IMR-90 (cell line): ENCODE measurements around the gene MAZ. TPM values are rescaled to one million over a fixed set of nuclear protein-coding genes. Genes with fewer than 3 reads are reported as not detected.

Source experiments
- ATAC-seq: fragments of 200-7000 bp; cut with Tn5 transposase; 2 replicates; pipeline ENCODE4 v1.9.1; 2020; ENCODE audit warnings: low read depth, mild to moderate bottlenecking, moderate library complexity
- BruUV-seq: library from RNA; stranded (reverse); fragments of 400-500 nt; replicated peaks from 2 replicates; lab custom pipeline; 2021; lab: Mats Ljungman, UMichigan
- CTCF ChIA-PET: fragments of 300-600 bp; formaldehyde crosslinking; extraction: SDS; loops from one replicate; lab custom pipeline; 2021; ENCODE audit warnings: antibody characterized with exemption; lab: Yijun Ruan, JAX
- POLR2A ChIA-PET: fragments of 300-600 bp; sonication (Branson Sonifier 250); formaldehyde crosslinking; loops from one replicate; lab custom pipeline; 2022; ENCODE audit warnings: antibody characterized with exemption; ENCODE audit not compliant: unreplicated experiment; lab: Charles Lee
- DNase-seq: peaks from one replicate; pipeline ENCODE4 v3.0.0; 2013
- H2AFZ ChIP-seq: replicated peaks from 2 replicates; pipeline ENCODE3; 2013; ENCODE audit warnings: low read length, mild to moderate bottlenecking; ENCODE audit not compliant: poor library complexity
- H2AK5ac ChIP-seq: 2 replicates; pipeline ENCODE4 v1.6.1; 2013; ENCODE audit warnings: low read depth, low read length, inconsistent platforms
- H2AK9ac ChIP-seq: replicated peaks from 2 replicates; pipeline ENCODE3; 2013; ENCODE audit warnings: mild to moderate bottlenecking, low read depth, low read length, moderate library complexity; ENCODE audit not compliant: poor library complexity
- H2BK120ac ChIP-seq: 2 replicates; pipeline ENCODE4 v1.6.1; 2013; ENCODE audit warnings: low read depth, low read length, inconsistent platforms
- H2BK15ac ChIP-seq: 3 replicates; pipeline ENCODE4 v1.6.1; 2013; ENCODE audit warnings: low read depth, low read length, inconsistent platforms
- H2BK20ac ChIP-seq: 2 replicates; pipeline ENCODE4 v1.6.1; 2013; ENCODE audit warnings: low read depth, mild to moderate bottlenecking, inconsistent platforms, low read length, moderate library complexity
- H2BK5ac ChIP-seq: 2 replicates; pipeline ENCODE4 v1.6.1; 2013; ENCODE audit warnings: mild to moderate bottlenecking, low read depth, low read length, inconsistent platforms; ENCODE audit not compliant: poor library complexity, severe bottlenecking
- H3K14ac ChIP-seq: replicated peaks from 2 replicates; pipeline ENCODE4 v1.6.1; 2013; ENCODE audit warnings: low read depth, low read length, inconsistent platforms
- H3K18ac ChIP-seq: 2 replicates; pipeline ENCODE4 v1.6.1; 2013; ENCODE audit warnings: low read depth, low read length, control low read depth
- H3K23ac ChIP-seq: 2 replicates; pipeline ENCODE4 v1.6.1; 2013; ENCODE audit warnings: low read depth, low read length, inconsistent platforms
- H3K27ac ChIP-seq: 2 replicates; pipeline ENCODE4 v1.5.1; 2013; ENCODE audit warnings: mild to moderate bottlenecking, control low read depth, low read length; ENCODE audit not compliant: insufficient read depth
- H3K27me3 ChIP-seq: 2 replicates; pipeline ENCODE4 v1.6.1; 2013; ENCODE audit warnings: low read length; ENCODE audit not compliant: control insufficient read depth, insufficient read depth
- H3K36me3 ChIP-seq: 2 replicates; pipeline ENCODE4 v1.6.1; 2013; ENCODE audit warnings: low read length, mixed read lengths; ENCODE audit not compliant: control insufficient read depth, insufficient read depth
- H3K4ac ChIP-seq: 2 replicates; pipeline ENCODE4 v1.6.1; 2013; ENCODE audit warnings: low read depth, low read length, inconsistent platforms
- H3K4me1 ChIP-seq: 2 replicates; pipeline ENCODE4 v1.6.1; 2013; ENCODE audit warnings: low read length, mixed read lengths; ENCODE audit not compliant: control insufficient read depth, insufficient read depth
- H3K4me2 ChIP-seq: 2 replicates; pipeline ENCODE4 v1.6.1; 2013; ENCODE audit warnings: low read depth, mild to moderate bottlenecking, control low read depth, low read length, moderate library complexity
- H3K4me3 ChIP-seq: 2 replicates; pipeline ENCODE4 v1.5.1; 2013; ENCODE audit warnings: low read depth, mild to moderate bottlenecking, control low read depth, low read length, moderate library complexity; ENCODE audit not compliant: insufficient read depth
- H3K56ac ChIP-seq: 2 replicates; pipeline ENCODE4 v1.6.1; 2013; ENCODE audit warnings: low read length, inconsistent platforms; ENCODE audit not compliant: insufficient read depth; ENCODE audit errors: extremely low read depth
- H3K79me1 ChIP-seq, 2 experiments: 2 replicates each; pipeline ENCODE4 v1.6.1; 2013; ENCODE audit warnings: low read length in 2 of 2, inconsistent platforms in 1 of 2, low read depth in 1 of 2
- H3K9ac ChIP-seq: 2 replicates; pipeline ENCODE4 v1.6.1; 2013; ENCODE audit warnings: low read depth, low read length, control low read depth
- H3K9me1 ChIP-seq: 2 replicates; pipeline ENCODE4 v1.6.1; 2013; ENCODE audit warnings: low read length, inconsistent platforms; ENCODE audit not compliant: insufficient read depth
- H3K9me3 ChIP-seq: 2 replicates; pipeline ENCODE4 v1.6.1; 2013; ENCODE audit warnings: low read length; ENCODE audit not compliant: control insufficient read depth, insufficient read depth
- H4K20me1 ChIP-seq: 2 replicates; pipeline ENCODE4 v1.6.1; 2013; ENCODE audit warnings: low read length, inconsistent platforms; ENCODE audit not compliant: insufficient read depth
- H4K5ac ChIP-seq: 2 replicates; pipeline ENCODE4 v1.6.1; 2013; ENCODE audit warnings: mild to moderate bottlenecking, low read depth, low read length, control low read depth
- H4K8ac ChIP-seq, 2 experiments: 2 replicates each; pipeline ENCODE4 v1.6.1; 2013; ENCODE audit warnings: low read depth in 2 of 2, low read length in 2 of 2, control low read depth in 1 of 2, inconsistent platforms in 1 of 2
- H4K91ac ChIP-seq: 2 replicates; pipeline ENCODE4 v1.6.1; 2013; ENCODE audit warnings: low read depth, low read length, inconsistent platforms; ENCODE audit not compliant: insufficient read depth
- NFE2L2 ChIP-seq: fragments of 150-350 bp; IDR thresholded peaks from 2 replicates; pipeline ENCODE4 v1.6.1; 2016; ENCODE audit warnings: low read depth, mild to moderate bottlenecking, low read length
- RFX5 ChIP-seq: IDR thresholded peaks from 2 replicates; pipeline ENCODE4 v1.8.0; 2012; ENCODE audit warnings: low read depth, mild to moderate bottlenecking, low read length, moderate library complexity
- WGBS, 2 experiments: methylation state at CpG; one replicate each; pipeline versions ENCODE4 v1.1.5 to v1.1.7; 2013; ENCODE audit warnings: missing lambda C conversion rate in 2 of 2; ENCODE audit not compliant: insufficient read length in 1 of 2; ENCODE audit errors: extremely low coverage in 2 of 2; 5-methylcytosine and 5-hydroxymethylcytosine counted together
- dilution Hi-C: fragments of 300-500 bp; cut with HindIII; formaldehyde crosslinking; loops from one replicate; pipeline ENCODE4 v1.14.3; 2018; ENCODE audit warnings: low sequenced_read_pairs; ENCODE audit not compliant: unreplicated experiment
- in situ Hi-C: fragments of 300-500 bp; cut with MboI; formaldehyde crosslinking; loops from 3 replicates; pipeline ENCODE4 v1.14.3; 2019; ENCODE audit warnings: low sequenced_read_pairs, inconsistent platforms, mixed read lengths
- intact Hi-C: fragments of 100-400 bp; cut with micrococcal nuclease; formaldehyde crosslinking; loops from 2 replicates; pipeline ENCODE4 v1.10.0; 2022
- polyA plus RNA-seq, 3 experiments: library from polyadenylated mRNA; depleted of rRNA; stranded (reverse); fragments of >200 nt; gene quantifications; 2 replicates each; pipeline ENCODE4 v1.2.3, GENCODE V29; 2012; ENCODE audit warnings: low replicate concordance in 1 of 3
- total RNA-seq: library from RNA; depleted of rRNA; stranded (reverse); fragments of >200 nt; gene quantifications from 2 replicates; pipeline ENCODE4 v1.2.3, GENCODE V29; 2012

MAZ gene
- total and polyA plus RNA-seq, 2 of the 4 experiments (the other 2 are of a cell fraction): 113 to 138 TPM

DNA sequence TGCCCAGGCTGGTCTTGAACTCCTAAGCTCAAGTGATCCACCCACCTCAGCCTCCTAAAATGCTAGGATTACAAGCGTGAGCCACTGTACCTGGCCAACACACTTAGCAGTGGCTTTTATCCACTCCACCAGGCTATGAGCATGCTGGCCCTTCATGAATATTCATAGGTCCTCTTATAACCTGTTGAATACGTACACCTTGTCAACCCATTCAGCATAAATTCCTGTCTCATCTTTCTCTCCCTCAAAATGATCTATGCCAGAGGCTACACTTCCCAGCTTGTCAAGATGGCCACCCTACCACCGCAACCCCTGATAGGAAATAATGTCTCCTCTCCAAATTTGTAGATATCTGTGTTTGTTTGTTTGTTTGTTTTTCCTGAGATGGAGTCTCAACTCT lies 39.3 kb upstream of the MAZ start:
- H4K5ac ChIP-seq: no peak overlapping the region
- no peak overlapping the region for H3K4me2 ChIP-seq
- TF ChIP-seq NFE2L2 (no peak), RFX5 (no peak)
- no peaks in the 10 kb centered on the region for H3K4me1 ChIP-seq
- H3K18ac ChIP-seq: no peak overlapping the region
- H4K20me1 ChIP-seq: no peaks in the 10 kb centered on the region
- no TSS peak for BruUV-seq
- H3K27me3 ChIP-seq: peaks cover 7% of the 10 kb centered on the region
- dilution Hi-C loops (no loop called here), in situ Hi-C loops (no loop called here), intact Hi-C loops (no loop called here)
- no peak overlapping the region for H2BK5ac ChIP-seq
- H3K9ac ChIP-seq: no peak overlapping the region
- H3K9me1 ChIP-seq: no peaks in the 10 kb centered on the region
- H3K56ac ChIP-seq: no peak overlapping the region
- DNase-seq: no peak
- no peak overlapping the region for H2BK20ac ChIP-seq
- POLR2A ChIA-PET: no interaction called here
- no peak overlapping the region for H3K27ac ChIP-seq
- H4K91ac ChIP-seq: no peak overlapping the region
- H3K4ac ChIP-seq: no peak overlapping the region
- no peak overlapping the region for H2BK15ac ChIP-seq
- no peak overlapping the region for H3K4me3 ChIP-seq
- no peaks in the 10 kb centered on the region for H3K9me3 ChIP-seq
- H2AK9ac ChIP-seq: no peak overlapping the region
- H2AFZ ChIP-seq: no peak overlapping the region
- H2AK5ac ChIP-seq: no peak overlapping the region
- no peak overlapping the region for H2BK120ac ChIP-seq
- H3K79me1 ChIP-seq: no peaks in the 10 kb centered on the region
- 64% methylated on average over 2 of the region's 3 CpGs; no CpG with 5 or more reads in 1 of the 2 experiments for WGBS, 2 experiments
- H4K8ac ChIP-seq: no peak overlapping the region
- H3K23ac ChIP-seq: no peak overlapping the region
- H3K14ac ChIP-seq: no peak overlapping the region
- H3K36me3 ChIP-seq: no peaks in the 10 kb centered on the region
- ATAC-seq: no peak
- CTCF ChIA-PET: no interaction called here
